VCaP (cell line): ENCODE data around the gene APOA1.

ENCODE experiments used
- H3K27ac ChIP-seq: fragments of 450-650 bp; 2 replicates; pipeline ENCODE4 v1.5.1; 2017
- TF ChIP-seq, protein P1 (sequence below): fragments of 450-650 bp; conservative IDR thresholded peaks from 2 replicates; pipeline ENCODE4 v1.5.1; 2017; ENCODE audit warnings: mild to moderate bottlenecking, moderate library complexity

The APOA1 gene

DNA sequence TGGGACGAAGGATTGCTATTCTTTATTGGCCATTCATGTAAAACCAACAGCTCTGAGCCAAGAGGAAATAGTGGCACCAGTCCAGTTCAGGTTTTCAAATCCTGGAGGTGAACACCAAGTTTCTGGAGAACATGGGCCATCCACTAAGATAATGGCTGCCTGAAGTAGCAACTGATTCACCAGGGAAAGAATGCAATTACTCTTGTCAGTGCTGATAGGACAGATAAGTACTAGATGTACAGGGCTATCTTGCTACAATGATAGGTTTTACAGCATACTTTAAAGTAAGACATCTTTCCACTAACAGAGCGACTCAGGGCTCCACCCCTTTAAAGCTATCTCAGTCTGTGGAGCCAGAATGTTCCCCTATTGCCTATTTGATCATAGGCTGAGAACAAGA lies 36.8 kb upstream of the APOA1 start:
- TF ChIP-seq, protein P1, sequence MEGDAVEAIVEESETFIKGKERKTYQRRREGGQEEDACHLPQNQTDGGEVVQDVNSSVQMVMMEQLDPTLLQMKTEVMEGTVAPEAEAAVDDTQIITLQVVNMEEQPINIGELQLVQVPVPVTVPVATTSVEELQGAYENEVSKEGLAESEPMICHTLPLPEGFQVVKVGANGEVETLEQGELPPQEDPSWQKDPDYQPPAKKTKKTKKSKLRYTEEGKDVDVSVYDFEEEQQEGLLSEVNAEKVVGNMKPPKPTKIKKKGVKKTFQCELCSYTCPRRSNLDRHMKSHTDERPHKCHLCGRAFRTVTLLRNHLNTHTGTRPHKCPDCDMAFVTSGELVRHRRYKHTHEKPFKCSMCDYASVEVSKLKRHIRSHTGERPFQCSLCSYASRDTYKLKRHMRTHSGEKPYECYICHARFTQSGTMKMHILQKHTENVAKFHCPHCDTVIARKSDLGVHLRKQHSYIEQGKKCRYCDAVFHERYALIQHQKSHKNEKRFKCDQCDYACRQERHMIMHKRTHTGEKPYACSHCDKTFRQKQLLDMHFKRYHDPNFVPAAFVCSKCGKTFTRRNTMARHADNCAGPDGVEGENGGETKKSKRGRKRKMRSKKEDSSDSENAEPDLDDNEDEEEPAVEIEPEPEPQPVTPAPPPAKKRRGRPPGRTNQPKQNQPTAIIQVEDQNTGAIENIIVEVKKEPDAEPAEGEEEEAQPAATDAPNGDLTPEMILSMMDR: no peak

DNA sequence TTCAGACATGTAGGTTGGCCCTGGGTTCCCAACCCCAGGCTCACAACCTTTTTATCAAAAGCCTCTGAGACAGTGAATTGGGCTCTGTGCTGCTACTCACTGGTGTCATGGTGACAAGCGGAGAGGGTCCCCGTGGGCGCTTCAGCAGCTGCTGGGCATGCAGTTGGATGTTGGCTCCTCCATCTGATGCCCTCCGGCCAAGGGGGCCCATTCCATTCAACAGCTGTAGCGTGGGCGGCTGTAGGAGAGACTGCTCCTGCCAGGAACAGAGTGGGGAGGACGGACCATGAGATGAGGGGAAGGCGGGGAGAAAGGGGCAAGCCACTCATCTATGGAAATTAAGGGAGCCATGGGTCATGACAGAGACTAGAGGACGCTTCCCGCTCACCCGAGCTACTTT lies 36.0 kb upstream of the APOA1 start:
- no peak overlapping the region for H3K27ac ChIP-seq
- TF ChIP-seq, protein P1: no peak

More for the DNA sequence above, 36.8 kb upstream of the APOA1 start:
- no peak overlapping the region for H3K27ac ChIP-seq

DNA sequence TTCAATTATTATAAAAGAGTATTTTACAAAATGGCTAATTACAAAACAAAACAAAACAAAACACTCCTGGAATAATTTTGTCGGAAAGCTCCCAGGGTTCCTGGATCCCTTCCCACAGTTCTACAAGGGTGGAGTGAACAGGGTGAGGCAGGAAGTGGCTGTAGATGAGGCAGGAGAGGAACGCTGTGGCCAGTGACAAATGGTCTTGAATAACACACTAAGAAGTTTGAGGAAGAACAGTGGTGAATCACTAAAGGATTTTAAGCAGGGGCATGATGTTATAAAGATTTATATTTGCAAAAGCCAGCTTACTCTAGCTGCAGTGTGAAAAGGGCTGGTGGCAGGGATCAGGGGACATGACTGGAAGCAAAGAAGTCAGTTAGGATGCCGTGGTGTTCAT lies 33.8 kb upstream of the APOA1 start:
- TF ChIP-seq, protein P1: no peak
- H3K27ac ChIP-seq: peak overlapping the region; percentile 80

DNA sequence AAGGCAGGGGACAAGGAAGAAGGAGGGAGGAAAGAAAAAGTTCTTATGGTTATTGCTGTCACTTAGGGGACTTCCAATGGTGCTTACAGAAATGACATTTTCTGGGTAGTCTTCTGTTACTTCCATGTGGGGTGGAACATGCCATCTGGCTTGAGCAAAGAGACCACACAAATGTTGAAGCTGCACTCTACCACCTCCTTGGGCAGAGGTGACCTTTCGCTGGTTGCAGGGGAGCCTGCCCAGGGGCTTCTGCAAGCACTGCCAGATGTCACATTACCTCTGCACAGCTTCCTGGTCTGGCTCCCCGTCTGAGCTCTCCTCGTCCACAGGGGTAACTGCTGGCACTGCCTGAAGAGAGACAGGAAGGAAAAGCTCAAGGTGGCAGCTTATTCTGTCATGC lies 32.6 kb upstream of the APOA1 start:
- TF ChIP-seq, protein P1: no peak
- H3K27ac ChIP-seq: peak overlapping the region; percentile 80

DNA sequence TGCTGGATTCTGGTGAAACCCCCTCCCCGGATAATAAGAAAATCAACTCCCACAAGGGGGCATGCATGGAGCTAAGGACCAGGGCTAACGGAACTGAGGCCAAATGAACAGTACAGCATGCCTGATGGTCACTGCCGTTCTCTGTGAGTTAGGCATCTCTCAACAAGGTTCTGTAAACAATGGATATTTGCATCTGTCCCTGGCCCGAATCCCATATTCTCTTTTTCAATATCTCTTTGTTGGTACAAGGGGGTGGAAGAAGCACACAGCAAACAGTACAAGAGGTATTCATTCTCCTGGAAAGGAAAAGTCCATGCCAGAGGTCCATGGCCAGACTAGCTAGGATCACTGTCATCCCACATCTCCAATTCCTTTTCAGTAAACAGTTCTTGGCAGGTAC lies 32.2 kb upstream of the APOA1 start:
- peak overlapping the region; percentile 80 for H3K27ac ChIP-seq
- TF ChIP-seq, protein P1: peak; percentile 36

DNA sequence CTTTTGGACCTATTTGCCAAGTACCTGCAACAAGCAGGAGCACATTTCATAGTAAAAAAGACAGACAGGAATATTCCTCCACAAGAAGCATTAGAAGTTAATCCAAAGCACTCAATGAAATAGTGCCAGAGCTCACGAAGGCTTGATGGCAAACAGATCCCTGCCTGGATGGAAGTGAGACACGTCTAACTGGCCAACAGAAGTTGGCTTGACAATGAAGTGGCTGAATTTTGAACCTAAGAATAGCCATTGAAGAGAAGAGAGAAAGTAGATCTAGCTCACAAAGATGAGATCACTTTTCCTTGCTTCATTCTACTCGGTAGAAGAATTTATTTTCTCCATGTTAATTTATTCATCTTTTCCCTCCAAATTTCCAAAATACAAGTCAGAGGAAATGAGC lies 30.6 kb upstream of the APOA1 start:
- no peak overlapping the region for H3K27ac ChIP-seq
- TF ChIP-seq, protein P1: no peak

DNA sequence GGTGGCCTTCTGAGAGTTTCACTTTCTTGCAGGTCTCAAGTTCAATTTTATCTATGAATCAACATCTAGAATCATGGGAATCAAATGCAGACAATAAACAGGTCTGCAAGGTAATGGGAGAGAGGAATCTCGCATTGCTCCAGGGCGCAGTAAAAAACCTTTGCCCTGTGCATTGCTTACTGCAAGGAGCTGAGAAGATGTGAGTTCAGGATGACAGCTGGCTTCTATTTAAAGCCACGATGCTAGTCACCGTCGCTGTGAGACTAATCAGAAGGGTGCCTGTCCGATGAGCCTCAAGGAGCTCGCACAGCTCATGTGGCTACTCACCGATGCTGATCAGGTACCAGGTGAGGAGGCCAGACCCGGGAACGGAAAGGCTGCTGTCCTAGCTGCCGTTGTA lies 30.2 kb upstream of the APOA1 start:
- TF ChIP-seq, protein P1: no peak
- no peak overlapping the region for H3K27ac ChIP-seq
